ENCODE data around the gene ZNF750.

Gene ZNF750

GRCh38 chr17:82862737-82863382 is 23.0 kb upstream of the ZNF750 start:
- no peak for TF ChIP-seq ZFX (IDR thresholded peaks at IDR 0.05)
- TF ChIP-seq CTCF (conservative IDR thresholded peaks at IDR 0.05): no peak
- no peak overlapping the region for H3K27ac ChIP-seq

GRCh38 chr17:82862191-82862590 is 22.4 kb upstream of the ZNF750 start:
- TF ChIP-seq ZFX (IDR thresholded peaks at IDR 0.05) (no peak), CTCF (conservative IDR thresholded peaks at IDR 0.05) (no peak)
- H3K27ac ChIP-seq: no peak overlapping the region

- TF ChIP-seq ZFX (IDR thresholded peaks at IDR 0.05): no peak
- TF ChIP-seq CTCF (conservative IDR thresholded peaks at IDR 0.05): no peak
- no peak overlapping the region for H3K27ac ChIP-seq
Measured at GRCh38 chr17:82861393-82861775, 21.6 kb upstream of the ZNF750 start.

- H3K27ac ChIP-seq: no peak overlapping the region
- no peak for TF ChIP-seq ZFX (IDR thresholded peaks at IDR 0.05)
- TF ChIP-seq CTCF (conservative IDR thresholded peaks at IDR 0.05): no peak
Measured at GRCh38 chr17:82860606-82861392, 21.0 kb upstream of the ZNF750 start.

- no peak for TF ChIP-seq ZFX (IDR thresholded peaks at IDR 0.05)
- no peak overlapping the region; the same call in 1 of the 2 replicates for H3K27ac ChIP-seq
Measured at GRCh38 chr17:82859431-82860403, 19.9 kb upstream of the ZNF750 start.

GRCh38 chr17:82858376-82859126 is 18.7 kb upstream of the ZNF750 start:
- H3K27ac ChIP-seq: peak overlapping the region; percentile 59
- TF ChIP-seq ZFX (IDR thresholded peaks at IDR 0.05) (no peak), CTCF (conservative IDR thresholded peaks at IDR 0.05) (no peak)

- no peak overlapping the region for H3K27ac ChIP-seq
- no peak for TF ChIP-seq ZFX (IDR thresholded peaks at IDR 0.05)
- TF ChIP-seq CTCF (conservative IDR thresholded peaks at IDR 0.05): no peak
Measured at GRCh38 chr17:82856361-82856760, 16.5 kb upstream of the ZNF750 start.

Data from C4-2B (cell line).